GM12864 (cell line): ENCODE data around the gene ARHGEF4.

Experiments
- DNase-seq: peaks from one replicate; pipeline ENCODE4 v3.0.0-alpha.2; 2011; ENCODE audit warnings: low read depth
- H3K4me3 ChIP-seq: 2 replicates; pipeline ENCODE4 v1.5.1; 2011; ENCODE audit warnings: mild to moderate bottlenecking, low read depth, low read length, control low read depth
- TF ChIP-seq, protein P1 (sequence below): IDR thresholded peaks from 2 replicates; pipeline ENCODE4 v1.5.1; 2011; ENCODE audit warnings: low read depth, mild to moderate bottlenecking, moderate library complexity, low read length, control low read depth, inconsistent platforms; ENCODE audit errors: missing control alignments

The ARHGEF4 gene

DNA sequence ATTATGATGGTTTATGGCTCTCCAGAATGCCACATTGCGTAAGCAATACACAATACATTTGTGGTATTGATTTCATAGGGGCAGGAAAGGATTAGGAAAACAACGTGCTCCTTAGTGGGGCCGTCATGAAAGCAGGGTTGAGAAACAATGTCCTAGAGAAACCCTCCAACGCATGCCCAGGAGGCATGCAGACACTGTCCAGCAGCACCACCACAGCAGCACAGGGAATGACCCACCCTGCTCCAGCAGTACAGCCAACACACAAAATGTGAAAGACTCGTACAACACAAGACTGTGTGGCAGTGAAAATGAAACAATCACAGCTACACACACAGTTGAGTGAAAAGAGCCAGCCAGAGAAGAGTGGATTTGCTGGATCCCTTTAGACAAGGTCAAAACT is 190.2 kb downstream of the ARHGEF4 start:
- no peak overlapping the region for H3K4me3 ChIP-seq
- TF ChIP-seq, protein P1, sequence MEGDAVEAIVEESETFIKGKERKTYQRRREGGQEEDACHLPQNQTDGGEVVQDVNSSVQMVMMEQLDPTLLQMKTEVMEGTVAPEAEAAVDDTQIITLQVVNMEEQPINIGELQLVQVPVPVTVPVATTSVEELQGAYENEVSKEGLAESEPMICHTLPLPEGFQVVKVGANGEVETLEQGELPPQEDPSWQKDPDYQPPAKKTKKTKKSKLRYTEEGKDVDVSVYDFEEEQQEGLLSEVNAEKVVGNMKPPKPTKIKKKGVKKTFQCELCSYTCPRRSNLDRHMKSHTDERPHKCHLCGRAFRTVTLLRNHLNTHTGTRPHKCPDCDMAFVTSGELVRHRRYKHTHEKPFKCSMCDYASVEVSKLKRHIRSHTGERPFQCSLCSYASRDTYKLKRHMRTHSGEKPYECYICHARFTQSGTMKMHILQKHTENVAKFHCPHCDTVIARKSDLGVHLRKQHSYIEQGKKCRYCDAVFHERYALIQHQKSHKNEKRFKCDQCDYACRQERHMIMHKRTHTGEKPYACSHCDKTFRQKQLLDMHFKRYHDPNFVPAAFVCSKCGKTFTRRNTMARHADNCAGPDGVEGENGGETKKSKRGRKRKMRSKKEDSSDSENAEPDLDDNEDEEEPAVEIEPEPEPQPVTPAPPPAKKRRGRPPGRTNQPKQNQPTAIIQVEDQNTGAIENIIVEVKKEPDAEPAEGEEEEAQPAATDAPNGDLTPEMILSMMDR, result no peak
- no peak for DNase-seq

- H3K4me3 ChIP-seq, result no peak overlapping the region
- DNase-seq, result no peak
- TF ChIP-seq, protein P1, result no peak
Observed at GRCh38 chr2:131027566-131028528, 191.1 kb downstream of the ARHGEF4 start.

- H3K4me3 ChIP-seq, result no peak overlapping the region
- no peak for DNase-seq
- TF ChIP-seq, protein P1, result no peak
Observed at GRCh38 chr2:131029812-131030211, 193.1 kb downstream of the ARHGEF4 start.

DNA sequence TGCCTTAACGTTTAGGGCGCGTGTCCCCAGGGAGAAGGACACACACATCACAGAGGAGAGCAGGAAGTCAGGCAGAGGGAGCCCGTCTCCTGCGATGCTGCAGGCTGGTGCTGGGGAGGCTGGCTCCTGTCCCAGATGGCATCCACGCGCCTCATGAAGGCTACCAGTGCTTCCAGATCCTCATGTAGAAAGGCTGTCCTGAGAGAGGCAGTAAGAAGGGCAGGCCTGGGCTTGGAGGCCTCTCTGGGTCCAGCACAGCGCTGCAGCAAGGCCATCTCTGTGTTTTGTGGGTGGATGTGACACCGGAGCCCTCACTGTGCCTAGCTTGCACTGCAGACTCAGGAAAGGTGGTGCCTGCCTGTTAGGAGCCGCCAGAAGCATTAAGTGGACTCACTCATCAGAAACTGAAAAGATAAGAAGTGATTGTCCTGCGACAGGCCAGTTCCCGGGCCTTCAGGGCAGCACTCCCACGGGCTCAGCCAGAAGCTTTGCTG is 193.8 kb downstream of the ARHGEF4 start:
- no peak for DNase-seq
- TF ChIP-seq, protein P1, result no peak
- H3K4me3 ChIP-seq, result no peak overlapping the region

GRCh38 chr2:131031431-131031841 is 194.7 kb downstream of the ARHGEF4 start:
- TF ChIP-seq, protein P1, result no peak
- DNase-seq, result no peak

DNA sequence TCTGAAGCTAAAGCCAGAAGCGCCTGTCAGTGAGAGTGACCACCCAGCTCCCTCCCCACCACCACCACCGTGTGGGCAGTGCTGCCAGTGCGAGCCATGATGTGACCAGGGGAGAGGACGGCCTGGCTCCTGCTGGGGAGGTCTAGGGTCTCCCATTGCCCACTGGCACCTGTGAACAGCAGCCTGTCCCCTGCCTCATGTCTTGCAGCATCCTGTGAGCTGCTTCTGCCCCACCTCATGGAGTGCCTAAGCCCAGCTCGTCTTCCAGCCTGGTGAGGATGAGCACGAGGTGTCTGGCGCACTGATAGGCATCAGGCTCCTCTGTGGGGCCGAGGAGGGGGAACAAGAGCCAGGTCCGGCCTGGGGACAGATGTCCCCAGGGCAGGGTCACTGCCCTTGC is 195.2 kb downstream of the ARHGEF4 start:
- no peak for DNase-seq
- TF ChIP-seq, protein P1, result no peak
- no peak overlapping the region for H3K4me3 ChIP-seq

More at GRCh38 chr2:131031431-131031841, 194.7 kb downstream of the ARHGEF4 start:
- no peak overlapping the region for H3K4me3 ChIP-seq
